A549 (cell line): ENCODE results near the gene SLC17A6. TPM values are rescaled to one million over a fixed set of nuclear protein-coding genes. Genes with fewer than 3 reads are reported as not detected.

ENCODE experiments used
- ATAC-seq, 2 experiments: fragments of 200-7000 bp in 1 of 2; fragments of >200 bp in 1 of 2; cut with Nextera tagmentation in 1 of 2; cut with Tn5 transposase in 1 of 2; 3 replicates each; pipeline versions ENCODE4 v1.8.0 to v1.9.1; 2018 to 2020; ENCODE audit warnings: mild to moderate bottlenecking in 1 of 2, moderate library complexity in 1 of 2
- CTCF ChIA-PET: fragments of 300-600 bp; sonication (Branson Sonifier 250); formaldehyde crosslinking; extraction: SDS; loops from one replicate; lab custom pipeline; 2021; ENCODE audit warnings: antibody characterized with exemption, inconsistent platforms; lab: Yijun Ruan, JAX
- POLR2A ChIA-PET: fragments of 350-600 bp; formaldehyde crosslinking; extraction: SDS; loops from one replicate; lab custom pipeline; 2021; ENCODE audit warnings: antibody characterized with exemption, inconsistent platforms; lab: Yijun Ruan, JAX
- DNase-seq, 2 experiments: peaks; one replicate each; pipeline versions ENCODE4 v3.0.0 to v3.0.0-alpha.2; 2011 to 2016; ENCODE audit warnings: low read depth in 1 of 2, low spot score in 1 of 2
- FAIRE-seq: peaks from 2 replicates; lab custom pipeline; 2011; peaks lifted over from hg19 to GRCh38; lab: Jason Lieb, UNC
- H3K27ac ChIP-seq, 2 experiments: fragments of >200 bp; sonication (Bioruptor Twin); formaldehyde crosslinking; 3 replicates each; pipeline ENCODE4 v1.5.1; 2016 to 2017
- H3K4me1 ChIP-seq: fragments of >200 bp; sonication (Bioruptor Twin); formaldehyde crosslinking; 3 replicates; pipeline ENCODE4 v1.6.1; 2016
- H3K4me2 ChIP-seq: fragments of >200 bp; sonication (Bioruptor Twin); formaldehyde crosslinking; 3 replicates; pipeline ENCODE4 v1.6.1; 2016
- H3K4me3 ChIP-seq: fragments of >200 bp; sonication (Bioruptor Twin); formaldehyde crosslinking; 3 replicates; pipeline ENCODE4 v1.5.1; 2016
- H3K9me3 ChIP-seq: fragments of >200 bp; sonication (Bioruptor Twin); formaldehyde crosslinking; 3 replicates; pipeline ENCODE4 v1.6.1; 2016
- ATOH8 ChIP-seq: fragments of 250-450 bp; sonication (Bioruptor Pico); IDR thresholded peaks from 2 replicates; pipeline ENCODE4 v1.5.0; 2020; ENCODE audit warnings: low read depth, mild to moderate bottlenecking, moderate library complexity
- BCL3 ChIP-seq: fragments of >200 bp; sonication (Bioruptor Twin); formaldehyde crosslinking; IDR thresholded peaks from 3 replicates; pipeline ENCODE4 v1.6.1; 2016
- CBX8 ChIP-seq: fragments of 200-600 bp; sonication (generic); IDR thresholded peaks from 2 replicates; pipeline ENCODE4 v1.6.1; 2016
- CHD4 ChIP-seq: fragments of 200-600 bp; sonication (generic); IDR thresholded peaks from 2 replicates; pipeline ENCODE4 v1.6.1; 2016; ENCODE audit warnings: antibody characterized with exemption, mild to moderate bottlenecking, borderline replicate concordance
- CTCF ChIP-seq: fragments of >200 bp; sonication (Bioruptor Twin); formaldehyde crosslinking; IDR thresholded peaks from 3 replicates; pipeline ENCODE4 v1.5.1; 2016
- FOSB ChIP-seq: fragments of 250-450 bp; sonication (Bioruptor Pico); IDR thresholded peaks from 2 replicates; pipeline ENCODE4 v1.5.0; 2020; ENCODE audit warnings: mild to moderate bottlenecking, moderate library complexity
- FOSL2 ChIP-seq, 2 experiments: fragments of 450-650 bp in 1 of 2; fragments of >200 bp in 1 of 2; sonication (Bioruptor Twin) in 1 of 2; formaldehyde crosslinking; IDR thresholded peaks; 2 replicates each; pipeline versions ENCODE4 v1.5.0 to v1.6.1; 2016 to 2020; ENCODE audit warnings: mild to moderate bottlenecking in 1 of 2, moderate library complexity in 1 of 2
- FOXS1 ChIP-seq: fragments of 250-450 bp; sonication (Bioruptor Pico); IDR thresholded peaks from 2 replicates; pipeline ENCODE4 v1.5.0; 2020; ENCODE audit warnings: mild to moderate bottlenecking, moderate library complexity
- HDAC2 ChIP-seq: fragments of 200-600 bp; sonication (generic); IDR thresholded peaks from 2 replicates; pipeline ENCODE4 v1.6.1; 2016
- HMGXB4 ChIP-seq: fragments of 250-450 bp; sonication (Bioruptor Pico); IDR thresholded peaks from 2 replicates; pipeline ENCODE4 v1.5.0; 2021; ENCODE audit warnings: mild to moderate bottlenecking, moderate library complexity, borderline replicate concordance
- HOXA7 ChIP-seq: fragments of 250-450 bp; sonication (Bioruptor Pico); IDR thresholded peaks from 2 replicates; pipeline ENCODE4 v1.5.0; 2020; ENCODE audit warnings: mild to moderate bottlenecking, moderate library complexity
- HOXB13 ChIP-seq: fragments of 250-450 bp; sonication (Bioruptor Pico); IDR thresholded peaks from 2 replicates; pipeline ENCODE4 v1.5.0; 2020; ENCODE audit warnings: low read depth, mild to moderate bottlenecking, moderate library complexity
- HOXB5 ChIP-seq: fragments of 250-450 bp; sonication (Bioruptor Pico); IDR thresholded peaks from 2 replicates; pipeline ENCODE4 v1.5.0; 2020; ENCODE audit warnings: mild to moderate bottlenecking, moderate library complexity
- JUNB ChIP-seq: fragments of >200 bp; sonication (Bioruptor Twin); formaldehyde crosslinking; IDR thresholded peaks from 2 replicates; pipeline ENCODE4 v1.6.1; 2016
- KDM1A ChIP-seq: fragments of 200-600 bp; sonication (generic); IDR thresholded peaks from 2 replicates; pipeline ENCODE4 v1.6.1; 2016; ENCODE audit warnings: low read depth, mild to moderate bottlenecking
- NPAS2 ChIP-seq: fragments of 250-450 bp; sonication (Bioruptor Pico); IDR thresholded peaks from 2 replicates; pipeline ENCODE4 v1.8.0; 2022; ENCODE audit warnings: mild to moderate bottlenecking, moderate library complexity, borderline replicate concordance
- NR3C1 ChIP-seq: fragments of >200 bp; sonication (Bioruptor Twin); formaldehyde crosslinking; IDR thresholded peaks from 3 replicates; pipeline ENCODE4 v1.6.1; 2017
- PHF8 ChIP-seq: fragments of 200-600 bp; sonication (generic); IDR thresholded peaks from 2 replicates; pipeline ENCODE4 v1.6.1; 2016; ENCODE audit warnings: low read depth, mild to moderate bottlenecking, antibody characterized with exemption, moderate library complexity, borderline replicate concordance
- RARB ChIP-seq: fragments of 250-450 bp; sonication (Bioruptor Pico); IDR thresholded peaks from 2 replicates; pipeline ENCODE4 v1.8.0; 2021; ENCODE audit warnings: mild to moderate bottlenecking, moderate library complexity
- RFX5 ChIP-seq: fragments of 450-650 bp; IDR thresholded peaks from 2 replicates; pipeline ENCODE4 v1.7.1; 2014; ENCODE audit warnings: antibody characterized with exemption, mild to moderate bottlenecking, moderate library complexity
- SMC3 ChIP-seq: fragments of >200 bp; sonication (Bioruptor Twin); formaldehyde crosslinking; IDR thresholded peaks from 3 replicates; pipeline ENCODE4 v1.6.1; 2018; ENCODE audit warnings: inconsistent platforms
- TP53 ChIP-seq: fragments of 250-450 bp; sonication (Bioruptor Pico); IDR thresholded peaks from 2 replicates; pipeline ENCODE4 v1.5.0; 2021; ENCODE audit warnings: mild to moderate bottlenecking, moderate library complexity
- ZC3H11A ChIP-seq: fragments of 450-650 bp; IDR thresholded peaks from 2 replicates; pipeline ENCODE4 v1.6.1; 2014; ENCODE audit warnings: antibody characterized with exemption, mild to moderate bottlenecking
- ZNF302 ChIP-seq: fragments of 250-450 bp; sonication (Bioruptor Pico); IDR thresholded peaks from 2 replicates; pipeline ENCODE4 v1.9.0; 2021; ENCODE audit warnings: inconsistent platforms, mild to moderate bottlenecking, moderate library complexity
- ZSCAN20 ChIP-seq: fragments of 250-450 bp; sonication (Bioruptor Pico); IDR thresholded peaks from 2 replicates; pipeline ENCODE4 v1.8.0; 2022; ENCODE audit warnings: mild to moderate bottlenecking, moderate library complexity
- WGBS: methylation state at CpG from one replicate; pipeline ENCODE4 v1.1.6; 2017; ENCODE audit errors: missing lambda C conversion rate; 5-methylcytosine and 5-hydroxymethylcytosine counted together
- polyA plus RNA-seq, 4 experiments: library from polyadenylated mRNA; depleted of rRNA in 3 of 4; stranded (reverse); fragments of >200 nt; fragmentation: RNase III in 1 of 4; extraction: RNeasy Plus Mini Kit Qiagen cat#74134 plus additional on column Dnase treatment in 1 of 4; gene quantifications; 2 replicates in 3 of 4; 3 replicates in 1 of 4; pipeline ENCODE4 v1.2.3, GENCODE V29; 2011 to 2017
- TF ChIP-seq, protein P1 (sequence below): fragments of 150-350 bp; IDR thresholded peaks from 2 replicates; pipeline ENCODE4 v1.6.1; 2014; ENCODE audit warnings: low read depth, mild to moderate bottlenecking, low read length

SLC17A6 gene
- polyA plus RNA-seq, 2 of the 4 experiments (the other 2 are of a cell fraction), result not detected

DNA sequence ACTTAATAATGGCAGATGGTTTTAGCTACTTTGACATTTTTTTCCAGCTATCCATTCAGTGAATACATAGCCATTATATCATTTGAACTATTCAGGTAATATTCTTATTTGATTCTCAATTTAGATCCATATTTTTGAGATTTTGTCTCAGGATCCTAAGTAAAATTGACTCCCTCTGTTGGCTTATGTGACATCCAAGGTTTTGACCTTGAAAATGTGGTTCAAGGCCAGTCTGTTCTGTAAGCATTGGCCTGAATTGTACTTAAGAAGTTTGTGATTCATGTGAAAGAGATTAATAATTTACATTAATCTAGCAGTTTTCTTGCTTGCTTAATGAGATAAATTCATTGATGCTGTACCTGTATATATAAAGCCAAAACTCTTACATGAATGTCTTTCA lies 1.6 kb upstream of the SLC17A6 start:
- ChIA-PET POLR2A (no interaction called here), CTCF (interaction anchor here (2.2 kb wide), 1 partner anchor 451 kb away, joined by 14 read pairs; no protein-coding TSS in a partner anchor)
- no peak for DNase-seq
- no peak overlapping the region for H3K4me2 ChIP-seq
- H3K27ac ChIP-seq, result no peak overlapping the region
- H3K9me3 ChIP-seq, result no peaks in the 10 kb centered on the region
- TF ChIP-seq ATOH8, result no peak
- TF ChIP-seq ZNF302 (CRISPR knock-in tag), result no peak
- TF ChIP-seq NPAS2 (CRISPR knock-in tag), result no peak
- TF ChIP-seq RFX5, result no peak
- TF ChIP-seq ZSCAN20 (CRISPR knock-in tag), result no peak
- TF ChIP-seq HDAC2, result no peak
- no peak for TF ChIP-seq HOXB5 (CRISPR knock-in tag)
- TF ChIP-seq CBX8, result no peak
- TF ChIP-seq SMC3, result no peak
- TF ChIP-seq FOSB (CRISPR knock-in tag), result no peak
- TF ChIP-seq RARB, result no peak
- no peak for TF ChIP-seq KDM1A
- TF ChIP-seq HOXA7 (CRISPR knock-in tag), result no peak
- no peak for TF ChIP-seq HMGXB4 (CRISPR knock-in tag)
- no peak for TF ChIP-seq TP53 (CRISPR knock-in tag)
- no peak for TF ChIP-seq HOXB13 (CRISPR knock-in tag)
- TF ChIP-seq FOSL2 (IDR thresholded peaks at IDR 0.05), result no peak
- TF ChIP-seq FOSL2 (CRISPR knock-in tag; IDR thresholded peaks at IDR 0.05), result no peak
- no peak for TF ChIP-seq FOXS1 (CRISPR knock-in tag)
- TF ChIP-seq BCL3, result no peak
- TF ChIP-seq JUNB, result no peak
- H3K4me1 ChIP-seq, result no peaks in the 10 kb centered on the region
- no peak for FAIRE-seq
- H3K4me3 ChIP-seq, result no peak overlapping the region
- no peak for ATAC-seq

- Histone ChIP-seq H3K4me1 (no peaks in the 10 kb centered on the region), H3K9me3 (no peaks in the 10 kb centered on the region), H3K4me2 (no peak overlapping the region), H3K4me3 (no peak overlapping the region), H3K27ac (no peak overlapping the region)
- FAIRE-seq (no peak), ATAC-seq (no peak), DNase-seq (no peak)
- WGBS, result 41% methylated on average over 9 of the region's 9 CpGs
- CTCF ChIA-PET, result interaction anchor here (0.6 kb wide), 1 partner anchor 533 kb away, joined by 4 read pairs; no protein-coding TSS in a partner anchor
- POLR2A ChIA-PET, result no interaction called here
- TF ChIP-seq KDM1A (no peak), FOSB (CRISPR knock-in tag) (no peak), PHF8 (no peak), BCL3 (no peak), HMGXB4 (CRISPR knock-in tag) (no peak), RARB (no peak), NR3C1 (no peak), CBX8 (no peak), ATOH8 (no peak), CTCF (no peak), CHD4 (no peak), ZC3H11A (no peak)
- TF ChIP-seq, protein P1, sequence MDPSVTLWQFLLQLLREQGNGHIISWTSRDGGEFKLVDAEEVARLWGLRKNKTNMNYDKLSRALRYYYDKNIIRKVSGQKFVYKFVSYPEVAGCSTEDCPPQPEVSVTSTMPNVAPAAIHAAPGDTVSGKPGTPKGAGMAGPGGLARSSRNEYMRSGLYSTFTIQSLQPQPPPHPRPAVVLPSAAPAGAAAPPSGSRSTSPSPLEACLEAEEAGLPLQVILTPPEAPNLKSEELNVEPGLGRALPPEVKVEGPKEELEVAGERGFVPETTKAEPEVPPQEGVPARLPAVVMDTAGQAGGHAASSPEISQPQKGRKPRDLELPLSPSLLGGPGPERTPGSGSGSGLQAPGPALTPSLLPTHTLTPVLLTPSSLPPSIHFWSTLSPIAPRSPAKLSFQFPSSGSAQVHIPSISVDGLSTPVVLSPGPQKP, result no peak
- TF ChIP-seq, all 56 proteins: peak for 0
These were observed 1.4 kb downstream of the SLC17A6 start for GRCh38 chr11:22339611-22340010.
